ENCODE data around the gene CTSL.

The CTSL gene

GRCh38 chr9:87701491-87701890 is 24.4 kb upstream of the CTSL start:
- no peak for DNase-seq (ENCODE audit: low spot score)

- DNase-seq (ENCODE audit: low spot score), result no peak
Observed at GRCh38 chr9:87701931-87702421, 23.9 kb upstream of the CTSL start.

GRCh38 chr9:87702921-87703320 is 23.0 kb upstream of the CTSL start:
- DNase-seq (ENCODE audit: low spot score), result no peak

GRCh38 chr9:87703636-87704276 is 22.2 kb upstream of the CTSL start:
- no peak for DNase-seq (ENCODE audit: low spot score)

GRCh38 chr9:87704342-87704741 is 21.6 kb upstream of the CTSL start:
- DNase-seq (ENCODE audit: low spot score), result no peak

- DNase-seq (ENCODE audit: low spot score), result no peak
Observed at GRCh38 chr9:87706066-87706739, 19.7 kb upstream of the CTSL start.

- DNase-seq (ENCODE audit: low spot score), result no peak
Observed at GRCh38 chr9:87707805-87708506, 18.0 kb upstream of the CTSL start.

- DNase-seq (ENCODE audit: low spot score), result no peak
Observed at GRCh38 chr9:87708546-87708945, 17.4 kb upstream of the CTSL start.

GRCh38 chr9:87708986-87709728 is 16.8 kb upstream of the CTSL start:
- no peak for DNase-seq (ENCODE audit: low spot score)

GRCh38 chr9:87710443-87710842 is 15.5 kb upstream of the CTSL start:
- DNase-seq (ENCODE audit: low spot score), result no peak

GRCh38 chr9:87711857-87712800 is 13.8 kb upstream of the CTSL start:
- peak; percentile 70 for DNase-seq (ENCODE audit: low spot score)

GRCh38 chr9:87712801-87713277 is 13.1 kb upstream of the CTSL start:
- DNase-seq (ENCODE audit: low spot score), result no peak

GRCh38 chr9:87713278-87713987 is 12.5 kb upstream of the CTSL start:
- DNase-seq (ENCODE audit: low spot score), result peak; percentile 82

- DNase-seq (ENCODE audit: low spot score), result peak; percentile 14
Observed at GRCh38 chr9:87713988-87714330, 12.0 kb upstream of the CTSL start.

- peak; percentile 40 for DNase-seq (ENCODE audit: low spot score)
Observed at GRCh38 chr9:87714819-87715218, 11.1 kb upstream of the CTSL start.

GRCh38 chr9:87716141-87716540 is 9.8 kb upstream of the CTSL start:
- no peak for DNase-seq (ENCODE audit: low spot score)

- no peak for DNase-seq (ENCODE audit: low spot score)
Observed at GRCh38 chr9:87717456-87717855, 8.5 kb upstream of the CTSL start.

- DNase-seq (ENCODE audit: low spot score), result no peak
Observed at GRCh38 chr9:87718231-87718630, 7.7 kb upstream of the CTSL start.

- DNase-seq (ENCODE audit: low spot score), result no peak
Observed at GRCh38 chr9:87718852-87719612, 6.9 kb upstream of the CTSL start.

- DNase-seq (ENCODE audit: low spot score), result no peak
Observed at GRCh38 chr9:87720173-87720572, 5.7 kb upstream of the CTSL start.
